Cardiac muscle cell (in vitro differentiated cells and primary cell): Measurements from ENCODE around the gene GSTT4. TPM values are rescaled to one million over a fixed set of nuclear protein-coding genes. Genes with fewer than 3 reads are reported as not detected.

Experiments used
- DNase-seq, 2 donors: peaks; one replicate each; pipeline versions ENCODE4 v3.0.0 to v3.0.0-alpha.2; 2010 to 2017; ENCODE audit warnings: low read depth in 1 of 2, low spot score in 1 of 2
- H3K27ac ChIP-seq: fragments of 200-600 bp; sonication (generic); 2 replicates; pipeline ENCODE4 v1.5.1; 2016
- H3K27me3 ChIP-seq: fragments of 200-600 bp; sonication (generic); 2 replicates; pipeline ENCODE4 v1.6.0; 2016; ENCODE audit warnings: control low read depth
- H3K36me3 ChIP-seq: fragments of 200-600 bp; sonication (generic); 2 replicates; pipeline ENCODE4 v1.5.1; 2016; ENCODE audit warnings: control low read depth
- H3K4me1 ChIP-seq: fragments of 200-600 bp; sonication (generic); 2 replicates; pipeline ENCODE4 v1.8.1; 2017; ENCODE audit warnings: low read depth, mild to moderate bottlenecking, mixed run types
- H3K4me3 ChIP-seq: fragments of 200-600 bp; sonication (generic); 2 replicates; pipeline ENCODE4 v1.5.1; 2016; ENCODE audit warnings: mild to moderate bottlenecking
- H3K9me3 ChIP-seq: fragments of 200-600 bp; sonication (generic); 2 replicates; pipeline ENCODE4 v1.5.1; 2017; ENCODE audit warnings: low read depth, mild to moderate bottlenecking, control low read depth
- CTCF ChIP-seq: IDR thresholded peaks from 2 replicates; pipeline ENCODE4 v1.5.1; 2012; ENCODE audit warnings: low read depth, mild to moderate bottlenecking, low read length
- polyA plus RNA-seq: library from polyadenylated mRNA; unstranded; fragments of >200 nt; fragmentation: Nextera tagmentation; extraction: Ambion mirVana; gene quantifications from 2 replicates; pipeline ENCODE4 v1.2.1, GENCODE V29; 2016
- total RNA-seq: library from RNA; depleted of rRNA; stranded (reverse); fragments of >200 nt; gene quantifications from 2 replicates; pipeline ENCODE4 v1.2.3, GENCODE V29; 2016

The GSTT4 gene
- total and polyA plus RNA-seq, 2 experiments from 2014 or later = not detected

GRCh38 chr22:24025475-24025874, 20.2 kb upstream of the GSTT4 start:
- no peaks in the 10 kb centered on the region for H3K36me3 ChIP-seq
- H3K27ac ChIP-seq = no peak overlapping the region
- TF ChIP-seq CTCF = no peak
- DNase-seq = no peak
- H3K27me3 ChIP-seq = no peaks in the 10 kb centered on the region
- H3K4me3 ChIP-seq = no peak overlapping the region
- H3K4me1 ChIP-seq = peaks cover 9% of the 10 kb centered on the region
- no peaks in the 10 kb centered on the region for H3K9me3 ChIP-seq

GRCh38 chr22:24024354-24024753, 19.1 kb upstream of the GSTT4 start:
- peaks cover 5% of the 10 kb centered on the region for H3K4me1 ChIP-seq
- no peak for TF ChIP-seq CTCF
- no peaks in the 10 kb centered on the region for H3K27me3 ChIP-seq
- H3K4me3 ChIP-seq = no peak overlapping the region
- no peak overlapping the region for H3K27ac ChIP-seq
- H3K36me3 ChIP-seq = no peaks in the 10 kb centered on the region
- no peaks in the 10 kb centered on the region for H3K9me3 ChIP-seq
- DNase-seq = no peak

- no peak for TF ChIP-seq CTCF
- H3K36me3 ChIP-seq = no peaks in the 10 kb centered on the region
- no peak overlapping the region for H3K27ac ChIP-seq
- no peak overlapping the region for H3K4me3 ChIP-seq
- H3K9me3 ChIP-seq = no peaks in the 10 kb centered on the region
- peaks cover 4% of the 10 kb centered on the region for H3K4me1 ChIP-seq
- no peak for DNase-seq
- H3K27me3 ChIP-seq = no peaks in the 10 kb centered on the region
Measured at GRCh38 chr22:24023204-24023789, 18.0 kb upstream of the GSTT4 start.

- no peak overlapping the region for H3K27ac ChIP-seq
- H3K9me3 ChIP-seq = no peaks in the 10 kb centered on the region
- H3K36me3 ChIP-seq = no peaks in the 10 kb centered on the region
- no peaks in the 10 kb centered on the region for H3K27me3 ChIP-seq
- no peak overlapping the region for H3K4me3 ChIP-seq
- no peaks in the 10 kb centered on the region for H3K4me1 ChIP-seq
- TF ChIP-seq CTCF = no peak
- DNase-seq = no peak
Measured at GRCh38 chr22:24021304-24021703, 16.1 kb upstream of the GSTT4 start.

GRCh38 chr22:24016156-24016555, 10.9 kb upstream of the GSTT4 start:
- no peaks in the 10 kb centered on the region for H3K36me3 ChIP-seq
- TF ChIP-seq CTCF = no peak
- DNase-seq = no peak

GRCh38 chr22:24011735-24012068, 6.4 kb upstream of the GSTT4 start:
- H3K27ac ChIP-seq = peak overlapping the region; percentile 70
- peaks cover 7% of the 10 kb centered on the region for H3K4me1 ChIP-seq
- H3K9me3 ChIP-seq = no peaks in the 10 kb centered on the region
- no peaks in the 10 kb centered on the region for H3K27me3 ChIP-seq
- TF ChIP-seq CTCF = no peak
- H3K36me3 ChIP-seq = no peaks in the 10 kb centered on the region
- H3K4me3 ChIP-seq = peak overlapping the region; percentile 63
- no peak for DNase-seq

More at GRCh38 chr22:24016156-24016555, 10.9 kb upstream of the GSTT4 start:
- Histone ChIP-seq H3K4me3 (no peak overlapping the region), H3K27me3 (no peaks in the 10 kb centered on the region), H3K4me1 (peaks cover 7% of the 10 kb centered on the region), H3K9me3 (no peaks in the 10 kb centered on the region), H3K27ac (no peak overlapping the region)
